ENCODE measurements around the gene EIF4G3. TPM values are rescaled to one million over a fixed set of nuclear protein-coding genes. Genes with fewer than 3 reads are reported as not detected.
A peak's percentile ranks its signal among the peaks of the same experiment; 100 is the strongest.

EIF4G3 gene
- total and polyA plus RNA-seq, 9 of the 15 experiments (the other 6 are each of a cell fraction or from before 2014, with no cell fraction given), result 6.7 to 40.5 (median 32.1) TPM

- TF ChIP-seq ZBTB40 (IDR thresholded peaks at IDR 0.05) (peak; percentile 48; the same call in 1 of the 2 replicates), ZBTB40 (CRISPR knock-in tag; IDR thresholded peaks at IDR 0.05) (no peak), KAT8 (IDR thresholded peaks at IDR 0.05; ENCODE audit: low read depth) (no peak), SUPT5H (IDR thresholded peaks at IDR 0.05) (peak; percentile 83), HNRNPK (IDR thresholded peaks at IDR 0.05; ENCODE audit: low read depth, low read length, poor library complexity, severe bottlenecking) (no peak), YY1 (IDR thresholded peaks at IDR 0.05; ENCODE audit: borderline replicate concordance in 1 of 3, control insufficient read depth in 1 of 3, extremely low read depth in 1 of 3, insufficient read depth in 3 of 3, insufficient read length in 1 of 3, insufficient replicate concordance in 2 of 3, low read depth in 1 of 3, low read length in 2 of 3) (peak; percentile 89 to 95 (median 94)), NR4A1 (CRISPR knock-in tag; IDR thresholded peaks at IDR 0.05) (0 out of 2 replicates have a peak, but pooled peaks have one; percentile 76), NR4A1 (tag; IDR thresholded peaks at IDR 0.05) (peak; percentile 88), RBBP5 (IDR thresholded peaks at IDR 0.05; ENCODE audit: borderline replicate concordance, insufficient read depth, low read length, poor library complexity, severe bottlenecking) (peak; percentile 100), ZNF785 (CRISPR knock-in tag; IDR thresholded peaks at IDR 0.05) (no peak), GTF2A2 (tag; IDR thresholded peaks at IDR 0.05) (no peak), RBM14 (IDR thresholded peaks at IDR 0.05; ENCODE audit: borderline replicate concordance, insufficient read depth, low read depth, low read length) (0 out of 2 replicates have a peak, but pooled peaks have one; percentile 21), BHLHE40 (IDR thresholded peaks at IDR 0.05; ENCODE audit: low read length) (no peak), TOE1 (IDR thresholded peaks at IDR 0.05; ENCODE audit: borderline replicate concordance) (peak; percentile 49; the same call in 1 of the 2 replicates), TOE1 (CRISPR knock-in tag; IDR thresholded peaks at IDR 0.05; ENCODE audit: borderline replicate concordance, low read depth) (no peak), SLC30A9 (CRISPR knock-in tag; IDR thresholded peaks at IDR 0.05) (no peak)
- TF ChIP-seq, protein P1, sequence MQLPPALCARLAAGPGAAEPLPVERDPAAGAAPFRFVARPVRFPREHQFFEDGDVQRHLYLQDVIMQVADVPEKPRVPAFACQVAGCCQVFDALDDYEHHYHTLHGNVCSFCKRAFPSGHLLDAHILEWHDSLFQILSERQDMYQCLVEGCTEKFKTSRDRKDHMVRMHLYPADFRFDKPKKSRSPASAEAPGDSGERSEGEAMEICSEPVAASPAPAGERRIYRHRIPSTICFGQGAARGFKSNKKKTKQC (CRISPR knock-in tag; IDR thresholded peaks at IDR 0.05), result peak; percentile 38; the same call in 1 of the 2 replicates
Measured at GRCh38 chr1:21176586-21177555, at the start of gene EIF4G3 (continued).

All from K562 (cell line).